Retina (tissue), 1 donor: Measurements from ENCODE around the gene FMNL2.

Source experiments
- DNase-seq: peaks from one replicate; pipeline ENCODE4 v3.0.0-alpha.2; 2016

FMNL2 gene

DNA sequence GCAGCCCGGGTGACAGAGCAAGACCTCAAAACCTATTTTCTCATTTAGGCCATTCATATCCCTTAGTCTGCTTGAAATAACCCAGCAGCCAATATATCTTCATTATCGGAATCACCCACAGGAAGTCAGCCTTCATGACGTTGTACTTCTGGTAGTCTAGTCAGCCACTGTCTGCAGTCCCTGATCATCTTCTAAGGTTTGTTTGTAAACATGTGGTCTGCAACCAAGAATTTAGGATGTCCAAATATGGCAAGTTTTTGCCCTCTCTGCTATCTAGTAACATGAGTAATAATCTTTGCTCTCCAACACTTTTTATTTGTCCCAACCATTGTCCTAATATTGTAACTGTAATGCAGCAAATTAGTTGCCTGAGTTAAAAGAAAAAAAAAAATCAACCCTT lies 289.8 kb downstream of the FMNL2 start:
- DNase-seq, result no peak

DNA sequence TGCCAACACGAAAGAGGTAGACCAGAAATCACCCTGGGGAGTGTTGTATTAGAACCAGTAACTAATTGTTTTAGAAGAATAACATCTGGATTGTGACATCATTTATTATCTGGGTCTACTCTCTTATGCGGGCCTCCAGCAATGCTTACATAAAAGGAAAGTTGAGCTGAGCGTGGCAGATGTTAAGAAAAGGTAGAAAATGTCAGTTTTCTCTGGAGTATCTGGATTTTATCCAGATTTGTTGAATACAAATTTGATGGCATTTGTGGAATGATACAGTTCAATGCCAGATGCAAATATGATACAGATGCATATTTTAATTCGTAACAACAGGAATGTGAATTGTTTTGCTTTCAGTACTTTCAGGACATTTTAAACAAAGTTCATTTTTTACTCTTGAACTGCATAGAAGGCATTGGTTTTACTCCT lies 292.0 kb downstream of the FMNL2 start:
- no peak for DNase-seq

DNA sequence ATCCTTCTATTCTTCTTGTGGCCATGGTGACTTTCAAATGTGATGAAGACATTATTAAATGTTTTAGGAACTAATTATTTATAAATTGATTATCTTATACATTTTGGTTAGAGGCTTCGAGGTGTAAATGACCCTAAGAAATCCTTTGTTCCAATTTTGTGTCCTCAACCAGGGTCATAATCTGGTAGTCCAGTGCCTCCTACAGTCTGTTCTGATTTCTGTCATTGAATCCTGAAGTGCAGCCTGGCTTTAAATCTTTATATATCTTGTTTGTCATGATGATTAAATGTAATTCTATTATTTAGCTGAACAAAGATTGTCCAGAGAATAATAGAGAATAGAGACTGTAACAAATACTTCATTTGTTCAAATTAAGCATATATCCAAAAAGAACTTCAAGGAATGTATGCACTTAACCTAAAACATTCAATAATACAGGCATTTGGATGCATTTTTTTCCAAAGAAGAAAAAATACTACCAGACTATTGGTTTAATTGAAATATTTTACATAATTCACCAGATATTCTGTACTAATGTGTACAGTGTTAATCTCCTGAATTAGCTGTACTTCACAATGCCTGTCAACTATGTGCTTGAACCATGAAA lies 292.5 kb downstream of the FMNL2 start:
- DNase-seq, result no peak

DNA sequence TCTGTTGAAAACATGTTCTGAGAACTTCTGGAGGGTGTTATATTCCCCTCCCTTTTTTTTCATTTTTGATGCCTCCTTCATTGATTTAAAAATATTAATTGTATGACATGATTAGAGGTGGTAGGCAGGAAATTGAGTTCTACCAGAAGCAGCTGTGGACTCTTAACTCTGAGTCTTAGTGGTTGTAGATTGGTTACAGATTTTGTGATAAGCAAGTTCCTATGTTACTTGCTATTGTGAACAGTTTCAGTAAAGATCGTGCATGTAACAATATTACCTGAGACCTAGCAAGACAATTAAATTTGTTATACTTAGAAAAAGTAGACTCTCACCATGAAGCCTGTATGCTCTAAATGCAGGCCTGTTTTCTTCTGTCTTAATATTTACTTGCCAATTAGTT lies 294.2 kb downstream of the FMNL2 start:
- no peak for DNase-seq

DNA sequence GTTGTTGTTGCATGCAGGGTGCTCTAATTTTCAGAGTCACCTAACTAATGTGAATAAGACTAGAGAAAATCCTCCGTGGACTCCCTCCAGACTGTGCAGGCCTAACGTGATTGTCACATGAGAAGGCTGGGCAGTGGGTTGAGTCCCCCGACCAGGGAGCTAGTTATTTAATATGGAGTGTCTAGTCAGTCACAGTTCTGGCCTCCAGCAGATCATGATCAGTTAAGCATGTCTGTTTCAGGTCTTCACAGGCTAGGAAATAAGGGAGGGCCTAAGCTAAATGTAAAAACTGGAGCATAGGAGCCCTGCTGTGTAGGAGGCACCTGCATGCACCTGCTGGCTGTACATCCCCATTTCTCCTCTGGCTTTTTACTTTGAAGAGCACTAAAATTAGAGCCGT lies 295.5 kb downstream of the FMNL2 start:
- DNase-seq, result no peak

DNA sequence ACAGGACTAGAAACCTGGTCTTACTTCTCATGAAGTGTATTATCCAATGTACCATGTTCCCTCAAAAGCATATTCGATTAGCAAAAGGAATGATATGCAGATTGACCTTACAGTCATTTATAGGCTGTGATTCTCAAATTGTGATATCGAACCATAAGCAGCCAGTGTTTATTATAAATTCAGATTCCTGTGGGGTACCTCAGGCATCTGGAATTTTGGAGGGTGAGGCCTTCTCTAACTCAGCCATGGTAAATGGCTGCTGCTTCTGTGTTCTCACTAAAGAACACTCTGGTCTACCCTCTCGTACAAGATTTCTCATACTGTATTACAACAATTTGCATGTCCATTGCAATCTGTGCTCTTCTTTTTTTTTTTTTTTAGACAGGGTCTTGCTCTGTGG lies 297.8 kb downstream of the FMNL2 start:
- DNase-seq, result no peak

DNA sequence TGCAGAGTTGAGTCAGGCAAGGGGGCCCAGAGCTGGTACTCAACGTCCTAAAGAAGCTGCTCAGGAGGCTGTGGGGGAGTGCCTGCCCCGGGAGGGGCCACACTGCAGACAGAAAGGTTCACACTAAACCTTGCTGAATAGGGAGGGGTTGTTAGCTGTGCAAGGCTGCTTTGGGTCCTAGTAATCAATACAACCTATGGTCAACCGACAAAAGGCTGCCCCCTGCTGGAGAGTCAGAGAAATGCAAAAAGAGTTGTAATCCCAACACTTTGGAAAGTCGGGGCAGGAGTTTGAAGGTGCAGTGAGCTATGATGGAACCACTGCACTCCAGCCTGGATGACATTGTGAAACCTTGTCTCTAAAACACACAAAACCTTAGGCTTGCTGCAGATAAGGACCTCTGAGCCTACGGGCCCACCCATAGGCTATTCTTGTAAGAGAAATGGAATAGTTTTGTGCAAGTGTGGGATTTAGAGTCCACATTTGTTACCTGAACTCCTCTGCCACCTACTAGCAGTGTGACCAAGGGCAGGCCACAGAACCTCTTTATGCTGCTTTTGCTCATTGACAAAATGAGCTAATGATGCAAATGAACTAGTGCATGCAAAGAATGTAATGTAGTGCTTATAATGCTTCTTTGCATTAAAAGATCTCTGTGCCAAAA lies 300.8 kb downstream of the FMNL2 start:
- peak; percentile 74 for DNase-seq

DNA sequence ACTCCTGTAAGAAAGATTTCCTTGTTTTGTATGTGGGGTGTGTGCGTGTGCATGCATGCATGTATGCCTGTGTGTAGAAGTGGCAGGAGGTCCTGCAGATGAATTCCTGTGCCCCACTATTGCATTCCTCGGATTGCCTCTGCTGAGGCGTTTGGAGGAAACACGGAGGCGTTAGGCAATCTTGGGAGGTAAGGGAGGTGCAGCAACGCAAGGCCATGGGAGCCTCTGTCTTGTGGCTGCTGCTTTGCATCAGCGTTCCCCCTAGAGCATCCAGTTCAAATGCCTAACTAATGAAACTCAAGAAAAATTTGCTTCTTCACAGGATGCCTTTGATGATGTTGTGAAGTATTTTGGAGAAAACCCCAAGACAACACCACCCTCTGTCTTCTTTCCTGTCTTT lies 302.3 kb downstream of the FMNL2 start:
- no peak for DNase-seq

DNA sequence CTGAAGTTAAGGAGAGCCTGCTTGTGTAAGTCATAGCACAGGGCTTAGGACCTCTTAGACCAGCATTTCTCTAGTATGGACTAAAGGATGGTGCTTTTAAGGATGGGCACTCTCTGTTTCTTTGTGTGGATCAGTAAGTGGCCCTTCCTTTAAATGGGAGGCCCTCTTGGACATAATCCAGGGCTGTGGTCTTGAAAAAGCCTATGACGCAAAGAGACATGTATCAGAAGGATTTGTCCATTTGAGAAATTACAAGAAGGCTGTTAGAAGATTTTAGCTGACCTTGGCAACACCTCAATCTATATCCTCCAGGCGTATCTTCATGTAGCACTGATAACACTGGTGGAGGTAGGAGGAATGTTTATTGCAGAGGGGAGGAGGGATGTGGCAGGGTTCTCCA lies 303.1 kb downstream of the FMNL2 start:
- no peak for DNase-seq

DNA sequence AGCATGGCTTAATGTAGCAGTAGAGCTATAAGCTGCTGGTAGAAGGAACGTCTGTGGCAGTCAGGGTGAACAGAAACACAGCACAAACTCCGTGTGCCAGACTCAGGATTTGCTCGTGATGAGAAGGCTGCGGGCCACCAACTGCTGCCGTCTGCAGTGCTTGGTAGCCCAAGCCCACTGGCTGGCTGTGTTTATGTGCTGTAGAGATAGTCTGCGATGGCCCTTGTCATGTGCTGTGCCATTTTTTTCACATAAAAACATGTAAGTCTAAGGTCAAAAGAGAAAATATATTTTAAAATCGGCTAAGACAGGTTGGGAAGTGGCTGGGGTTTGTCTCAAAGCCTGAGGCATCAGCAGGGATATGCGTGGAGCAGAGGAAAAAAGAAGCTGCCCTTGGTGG lies 303.6 kb downstream of the FMNL2 start:
- no peak for DNase-seq

DNA sequence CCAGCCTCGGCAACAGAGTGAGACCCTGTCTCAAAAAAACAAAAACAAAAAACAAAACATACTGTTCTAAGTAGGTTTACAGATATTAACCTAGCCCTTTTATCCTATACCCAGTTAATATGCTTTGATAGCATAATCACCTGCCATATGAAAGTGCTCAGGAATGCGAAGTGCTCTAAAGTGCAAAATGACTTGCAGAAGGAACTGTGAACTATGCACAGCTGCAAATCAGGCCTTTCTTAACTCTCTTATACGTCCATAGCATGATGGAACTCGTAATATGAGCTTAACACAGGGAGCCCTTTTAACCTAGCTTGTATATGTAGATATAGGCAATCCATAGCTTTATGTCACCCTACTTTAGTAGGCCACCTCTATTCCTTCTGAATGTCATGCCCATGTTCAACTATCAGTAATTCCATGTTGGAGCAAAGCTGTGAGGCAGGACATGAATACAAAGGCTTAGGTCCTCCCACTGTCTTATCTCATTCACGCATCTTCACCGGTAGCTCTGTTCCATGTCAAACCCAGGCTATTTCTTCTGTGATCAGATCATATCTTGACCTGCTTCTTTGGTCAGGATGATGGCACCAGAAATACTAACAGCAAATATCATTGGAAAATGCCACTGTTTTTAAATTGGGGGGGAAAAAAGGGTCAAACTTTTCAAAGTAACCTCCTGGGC lies 309.4 kb downstream of the FMNL2 start:
- no peak for DNase-seq

DNA sequence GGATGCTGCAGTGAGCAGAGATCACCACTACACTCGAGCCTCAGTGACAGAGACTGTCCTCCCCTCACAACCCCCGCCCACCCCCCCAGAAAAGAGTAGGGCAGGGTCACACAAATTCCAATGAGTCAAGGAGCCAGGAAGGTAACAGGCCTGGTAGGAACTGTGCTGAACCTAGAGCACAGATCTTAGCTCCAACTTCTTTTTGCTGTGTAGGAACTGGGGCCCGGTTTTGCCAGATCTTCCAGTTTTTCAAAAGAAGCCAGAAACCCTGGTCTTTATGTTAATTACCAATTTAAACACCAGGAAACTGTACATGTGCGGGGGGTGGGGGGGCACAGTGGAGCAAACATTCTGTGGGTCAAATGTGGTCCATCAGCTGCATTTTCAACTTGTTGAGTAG lies 311.3 kb downstream of the FMNL2 start:
- no peak for DNase-seq

DNA sequence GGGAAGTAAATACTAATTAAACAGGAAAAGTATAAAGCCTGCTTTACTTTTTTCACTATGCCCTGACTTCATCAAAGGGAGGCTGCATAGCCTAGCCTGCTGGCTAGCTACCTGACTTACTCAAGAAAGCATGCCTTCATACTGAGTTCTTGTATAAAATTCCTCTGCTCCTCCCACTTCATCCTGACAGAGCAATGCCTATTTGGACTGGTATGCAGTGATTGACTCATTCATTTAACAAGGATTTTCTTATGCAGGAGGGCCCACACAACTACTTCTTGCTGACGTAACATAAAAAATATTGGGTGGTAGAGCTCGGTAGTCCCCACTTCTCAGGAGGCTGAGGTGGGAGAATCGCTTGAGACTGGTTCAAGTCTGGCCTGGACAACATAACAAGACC lies 311.8 kb downstream of the FMNL2 start:
- DNase-seq, result no peak

DNA sequence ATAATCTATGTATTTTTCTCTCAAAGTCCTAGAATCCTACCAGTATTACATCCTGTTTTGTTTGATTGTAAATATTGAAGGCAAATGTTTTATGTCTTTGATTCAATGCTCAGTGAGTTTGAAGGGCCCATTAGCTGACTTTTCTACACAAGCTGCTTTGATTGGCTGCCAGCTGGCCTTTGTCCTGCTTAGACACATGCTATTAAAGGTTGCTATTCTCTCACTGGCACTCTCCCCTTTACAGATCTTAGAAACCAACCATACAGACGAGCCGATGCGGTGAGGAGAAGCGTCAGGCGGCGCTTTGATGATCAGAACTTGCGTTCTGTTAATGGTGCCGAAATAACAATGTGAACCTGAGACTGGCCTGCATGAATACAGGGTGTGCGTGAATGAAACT lies 312.6 kb downstream of the FMNL2 start:
- DNase-seq, result peak; percentile 43

DNA sequence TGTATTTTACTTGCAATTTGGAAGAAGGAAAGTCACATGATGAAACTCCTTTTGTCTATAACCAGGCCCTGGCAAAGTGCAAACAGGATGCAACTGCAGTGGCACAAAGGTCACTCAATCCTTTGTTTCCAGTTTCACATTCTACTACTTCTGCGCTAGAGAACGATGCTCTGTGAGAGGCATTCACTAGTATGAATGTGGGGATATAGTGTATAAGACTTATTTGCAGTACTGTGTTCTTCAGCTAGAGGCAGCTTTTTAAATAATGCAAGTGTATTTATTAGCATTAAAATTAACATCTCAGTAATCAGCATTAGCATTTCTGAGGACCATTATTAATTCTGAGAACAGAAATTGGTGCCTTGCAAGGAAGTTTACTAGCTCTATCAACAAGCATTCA lies 313.4 kb downstream of the FMNL2 start:
- no peak for DNase-seq

DNA sequence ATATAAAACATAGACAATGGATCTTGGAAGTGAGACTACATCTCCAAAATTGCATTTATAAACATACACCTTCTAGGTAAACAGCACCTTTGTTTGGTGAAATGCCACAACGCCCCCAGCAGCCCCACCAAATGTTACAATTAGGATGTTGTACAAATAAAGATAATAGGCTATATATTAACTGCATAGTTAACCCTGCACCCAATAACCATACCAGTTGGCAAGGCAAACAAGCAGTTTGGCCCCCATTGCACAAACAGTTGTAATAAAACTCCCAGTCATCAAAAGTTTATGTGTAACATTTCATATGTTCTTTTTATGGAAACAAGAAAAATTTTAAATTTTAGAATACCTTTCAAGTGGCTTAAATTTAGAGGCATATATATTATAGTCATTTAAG lies 315.0 kb downstream of the FMNL2 start:
- DNase-seq, result no peak

DNA sequence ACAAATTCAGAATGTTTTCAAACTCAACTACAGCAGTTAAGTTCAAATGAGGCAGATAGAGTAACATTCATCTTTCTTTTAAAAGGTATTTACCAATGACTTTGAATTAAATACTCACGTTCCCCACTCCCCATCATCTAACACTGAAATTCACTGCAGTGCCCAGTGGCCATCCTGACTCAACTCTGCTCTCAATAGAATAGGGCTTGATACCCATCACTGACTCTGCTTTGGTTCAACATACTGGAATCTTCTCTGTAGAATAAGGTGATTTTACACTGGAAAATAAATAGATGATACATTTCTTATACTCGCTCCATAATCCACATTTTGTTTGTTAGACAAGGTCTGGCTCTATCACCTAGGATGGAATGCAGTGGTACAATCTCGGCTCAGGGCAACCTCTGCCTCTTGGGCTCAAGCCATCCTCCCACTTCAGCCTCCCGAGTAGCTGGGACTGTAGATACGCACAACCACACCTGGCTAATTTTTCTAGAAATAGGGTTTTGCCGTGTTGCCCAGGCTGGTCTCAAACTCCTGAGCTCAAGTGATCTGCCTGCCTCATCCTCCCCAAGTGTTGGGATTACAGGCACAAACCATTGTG lies 315.9 kb downstream of the FMNL2 start:
- no peak for DNase-seq

DNA sequence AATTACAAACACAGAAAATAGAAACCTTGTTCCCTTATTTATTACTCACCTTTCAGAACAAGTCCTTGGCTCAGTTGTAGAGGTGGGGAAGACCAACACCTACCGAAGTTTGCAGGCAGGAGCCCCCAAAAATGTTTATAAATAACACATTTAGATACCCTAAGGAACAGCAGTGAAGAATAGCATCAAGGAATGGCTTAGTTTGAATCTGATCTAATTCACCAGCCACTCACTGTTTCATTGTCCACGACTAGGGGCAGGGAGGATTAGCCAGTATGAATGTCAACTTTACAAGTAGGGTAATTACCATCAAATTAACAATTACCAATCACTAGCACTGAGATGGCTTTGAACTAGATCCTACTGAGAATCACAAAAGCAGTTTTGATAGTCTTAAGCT lies 316.9 kb downstream of the FMNL2 start:
- DNase-seq, result no peak

DNA sequence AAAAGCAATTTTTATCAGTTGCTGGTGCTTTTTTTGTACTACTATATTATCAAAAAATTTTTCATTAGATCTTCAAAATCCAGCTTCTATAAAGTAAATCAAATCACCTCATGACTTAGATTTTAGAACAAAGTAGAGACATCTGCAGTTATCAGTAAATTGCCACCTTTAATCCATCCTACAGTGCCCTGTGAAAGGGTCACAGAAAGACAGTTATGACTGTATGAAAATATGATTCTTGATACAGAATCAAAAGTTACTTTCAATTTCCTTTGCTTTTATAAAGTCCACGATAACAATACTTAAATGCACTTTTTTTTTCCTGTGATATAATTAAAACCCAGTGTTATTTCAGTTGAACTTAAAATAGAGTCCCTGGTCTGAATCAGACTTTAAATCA lies 320.9 kb downstream of the FMNL2 start:
- DNase-seq, result no peak

DNA sequence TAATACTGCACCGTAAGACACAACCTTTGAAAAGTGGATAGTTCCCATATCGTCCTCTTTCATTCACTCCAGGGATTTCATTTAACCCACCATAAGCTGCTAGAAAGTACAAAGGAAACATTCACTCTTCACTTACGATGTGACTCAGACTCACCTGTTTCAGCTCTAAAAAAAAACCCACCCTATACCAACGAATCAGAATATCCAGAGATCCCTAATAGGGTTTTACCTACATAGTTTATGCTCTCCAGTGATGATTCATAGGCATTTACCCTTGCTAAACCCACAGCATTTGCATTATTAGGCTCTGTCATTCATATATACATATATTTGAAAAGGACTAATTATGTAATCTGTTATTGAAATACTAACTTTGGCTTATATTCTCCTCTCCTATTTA lies 322.1 kb downstream of the FMNL2 start:
- no peak for DNase-seq

DNA sequence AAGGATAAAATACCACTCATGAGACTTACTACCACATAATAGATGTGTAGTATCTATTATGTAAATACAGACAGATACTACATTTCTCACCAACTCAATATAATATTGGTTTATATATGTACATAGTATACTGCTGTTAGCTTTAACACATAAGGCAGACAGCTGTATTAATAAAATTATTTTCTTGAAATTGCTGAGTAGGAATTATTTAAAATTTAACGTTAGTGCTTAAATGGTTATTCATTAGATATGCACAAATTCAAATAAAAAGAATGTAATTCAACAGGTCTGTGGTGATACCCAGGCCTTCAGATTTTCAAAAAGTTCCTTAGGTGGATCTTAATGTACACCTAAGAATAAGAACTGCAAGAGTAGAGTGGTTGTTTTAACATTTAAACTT lies 323.2 kb downstream of the FMNL2 start:
- no peak for DNase-seq

DNA sequence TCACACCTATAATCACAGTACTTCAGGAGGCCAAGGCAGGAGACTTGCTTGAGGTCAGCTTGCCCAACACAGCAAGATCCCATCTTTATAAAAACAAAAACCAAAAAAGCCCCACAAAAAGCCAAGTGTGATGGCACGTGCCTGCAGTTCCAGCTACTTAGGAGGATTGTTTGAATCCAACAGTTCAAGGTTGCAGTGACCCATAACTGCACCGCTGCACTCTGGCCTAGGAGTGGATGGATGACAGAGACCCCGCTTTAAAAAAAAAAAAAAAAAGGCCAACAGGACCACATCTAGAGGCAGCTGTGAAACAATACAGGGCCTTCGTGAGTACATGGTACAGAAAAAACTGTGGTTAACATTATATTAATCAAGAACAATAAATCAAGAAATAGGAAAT lies 326.1 kb downstream of the FMNL2 start:
- DNase-seq, result no peak

DNA sequence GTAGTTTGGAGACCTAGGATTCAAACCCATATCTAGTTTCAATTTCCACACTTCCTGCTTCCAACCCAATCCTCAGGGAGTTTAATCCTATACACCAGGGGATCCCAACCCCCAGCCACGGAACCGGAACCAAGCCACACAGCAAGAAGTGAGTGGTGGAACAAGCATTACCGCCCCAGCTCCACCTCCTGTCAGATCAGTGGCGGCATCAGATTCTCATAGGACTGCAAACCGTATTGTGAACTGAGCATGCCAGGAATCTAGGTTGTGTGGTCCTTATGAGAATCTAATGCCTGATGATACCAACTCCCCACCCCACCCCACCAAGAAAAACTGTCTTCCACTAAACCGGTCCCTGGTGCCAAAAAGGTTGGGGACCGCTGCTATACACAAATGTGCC lies 329.8 kb downstream of the FMNL2 start:
- no peak for DNase-seq

DNA sequence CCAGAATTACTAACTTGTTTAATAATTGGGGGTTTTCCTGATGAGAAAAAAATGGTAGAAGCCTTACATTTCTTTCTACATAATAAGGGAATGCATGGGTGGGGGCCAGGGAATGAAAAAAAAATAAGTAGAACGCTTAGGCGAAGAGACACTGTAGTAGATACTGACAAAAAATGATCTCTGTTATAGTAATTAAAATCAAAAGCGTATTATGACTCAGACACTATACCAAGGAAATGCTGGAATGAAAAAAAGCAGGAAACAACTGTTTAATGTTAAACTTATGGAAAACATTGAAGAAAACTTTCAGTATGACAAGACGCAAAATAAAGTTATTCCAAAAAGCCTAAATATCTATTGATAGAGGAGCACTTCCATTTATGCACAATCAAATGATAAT lies 339.4 kb downstream of the FMNL2 start:
- no peak for DNase-seq
